Measurements from ENCODE around the gene EHHADH. TPM values are rescaled to one million over a fixed set of nuclear protein-coding genes. Genes with fewer than 3 reads are reported as not detected.

Gene EHHADH
- total RNA-seq, 1 experiment from 2014 or later: 8.4 TPM

DNA sequence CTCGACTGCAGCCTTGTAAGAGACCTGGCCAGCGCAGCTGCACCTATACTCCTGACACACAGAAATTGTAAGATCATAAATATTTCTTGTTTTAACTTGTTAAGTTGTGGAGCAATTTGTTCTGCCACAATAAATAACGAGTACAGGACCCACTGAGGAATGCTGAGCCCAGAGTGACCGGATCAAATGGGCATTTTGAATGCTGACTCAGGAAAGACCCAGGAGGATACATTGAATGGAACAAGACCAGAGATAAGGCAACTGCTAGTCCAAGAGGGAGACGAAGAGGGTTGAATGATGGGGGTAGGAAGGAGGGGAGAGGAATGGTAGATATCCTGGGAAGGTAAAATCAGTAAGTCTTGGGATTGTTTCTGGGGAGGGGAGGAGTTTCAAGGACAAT, 92.1 kb downstream of the EHHADH start:
- Histone ChIP-seq H3K27ac (no peak overlapping the region), H3K4me1 (replicated peaks; ENCODE audit: insufficient read depth) (no peaks in the 10 kb centered on the region), H3K4me3 (no peak overlapping the region), H3K27me3 (ENCODE audit: insufficient read depth, low read depth) (peaks cover 75% of the 10 kb centered on the region), H3F3A (ENCODE audit: insufficient read depth, low read depth) (no peaks in the 10 kb centered on the region), H3K9me3 (ENCODE audit: insufficient read depth, low read depth) (no peaks in the 10 kb centered on the region), H3K36me3 (ENCODE audit: low read depth) (no peaks in the 10 kb centered on the region), H4K20me1 (ENCODE audit: insufficient read depth) (no peaks in the 10 kb centered on the region), H3K4me2 (no peak overlapping the region), H2AFZ (no peak overlapping the region), H3K79me2 (ENCODE audit: low read depth) (no peaks in the 10 kb centered on the region), H3K9me2 (ENCODE audit: insufficient read depth) (no peaks in the 10 kb centered on the region)
- no peak for TF ChIP-seq EZH2 (IDR thresholded peaks at IDR 0.05; ENCODE audit: low read depth)
- TF ChIP-seq CTCF (conservative IDR thresholded peaks at IDR 0.05): no peak
- ChIA-PET POLR2A (ENCODE audit: unreplicated experiment) (no interaction called here), CTCF (no interaction called here)
- no TSS peak for BruUV-seq (replicated peaks)
- intact Hi-C loops (cut with micrococcal nuclease; ENCODE audit: unreplicated experiment): no loop called here
- DNase-seq: no peak

DNA sequence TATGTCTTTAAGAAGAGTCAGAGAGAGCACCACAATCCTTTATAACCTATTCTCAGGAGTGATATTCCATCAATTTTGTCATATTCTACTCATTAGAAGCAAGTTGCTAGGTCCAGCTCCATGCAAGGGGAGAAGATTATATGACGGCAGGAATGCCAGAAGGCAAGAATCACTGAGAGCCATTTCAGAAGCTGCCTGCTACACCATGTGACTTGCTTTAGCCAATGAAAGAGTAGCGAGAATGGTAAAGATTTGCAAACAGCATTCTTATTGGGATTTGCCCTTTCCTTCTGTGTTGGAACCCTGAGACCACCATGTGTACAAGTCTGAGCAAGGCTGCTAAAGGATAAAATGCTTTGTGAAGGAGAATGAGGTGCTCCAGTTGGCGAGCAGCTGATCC, 96.5 kb downstream of the EHHADH start:
- Histone ChIP-seq H4K20me1 (ENCODE audit: insufficient read depth) (no peaks in the 10 kb centered on the region), H3K4me2 (no peak overlapping the region), H3K9me3 (ENCODE audit: insufficient read depth, low read depth) (no peaks in the 10 kb centered on the region), H3K4me3 (no peak overlapping the region), H3K27me3 (ENCODE audit: insufficient read depth, low read depth) (peaks cover 75% of the 10 kb centered on the region), H3K36me3 (ENCODE audit: low read depth) (no peaks in the 10 kb centered on the region), H3K4me1 (replicated peaks; ENCODE audit: insufficient read depth) (no peaks in the 10 kb centered on the region), H3K79me2 (ENCODE audit: low read depth) (no peaks in the 10 kb centered on the region), H3F3A (ENCODE audit: insufficient read depth, low read depth) (no peaks in the 10 kb centered on the region), H3K9me2 (ENCODE audit: insufficient read depth) (no peaks in the 10 kb centered on the region), H2AFZ (no peak overlapping the region), H3K27ac (no peak overlapping the region)
- intact Hi-C loops (cut with micrococcal nuclease; ENCODE audit: unreplicated experiment): no loop called here
- BruUV-seq (replicated peaks): no TSS peak
- POLR2A ChIA-PET (ENCODE audit: unreplicated experiment): no interaction called here
- no peak for DNase-seq
- CTCF ChIA-PET: no interaction called here
- TF ChIP-seq CTCF (conservative IDR thresholded peaks at IDR 0.05) (no peak), EZH2 (IDR thresholded peaks at IDR 0.05; ENCODE audit: low read depth) (no peak)

DNA sequence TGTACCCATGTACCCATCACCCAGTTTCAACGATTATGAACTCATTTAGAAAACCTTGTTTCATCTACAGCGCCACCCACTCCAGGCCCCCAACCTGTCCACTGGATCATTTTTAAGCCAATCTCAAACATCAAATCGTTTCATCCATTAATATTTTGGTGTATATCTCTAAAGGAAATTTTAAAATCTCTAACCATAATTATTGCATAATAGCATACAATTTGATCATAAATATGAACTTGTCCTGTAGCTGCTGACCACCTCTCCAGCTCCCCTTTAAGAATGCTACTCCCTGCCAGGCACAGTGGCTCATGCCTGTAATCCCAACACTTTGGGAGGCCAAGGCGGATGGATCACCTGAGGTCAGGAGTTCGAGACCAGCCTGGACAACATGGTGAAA, 98.2 kb downstream of the EHHADH start:
- CTCF ChIA-PET: no interaction called here
- Histone ChIP-seq H2AFZ (no peak overlapping the region), H3K79me2 (ENCODE audit: low read depth) (no peaks in the 10 kb centered on the region), H4K20me1 (ENCODE audit: insufficient read depth) (no peaks in the 10 kb centered on the region), H3K36me3 (ENCODE audit: low read depth) (no peaks in the 10 kb centered on the region), H3K27ac (no peak overlapping the region), H3K4me1 (replicated peaks; ENCODE audit: insufficient read depth) (no peaks in the 10 kb centered on the region), H3K9me3 (ENCODE audit: insufficient read depth, low read depth) (no peaks in the 10 kb centered on the region), H3F3A (ENCODE audit: insufficient read depth, low read depth) (no peaks in the 10 kb centered on the region), H3K4me2 (no peak overlapping the region), H3K9me2 (ENCODE audit: insufficient read depth) (no peaks in the 10 kb centered on the region), H3K27me3 (ENCODE audit: insufficient read depth, low read depth) (peaks cover 70% of the 10 kb centered on the region), H3K4me3 (no peak overlapping the region)
- POLR2A ChIA-PET (ENCODE audit: unreplicated experiment): interaction anchor here (0.6 kb wide), 1 partner anchor 591 kb away, joined by 5 read pairs; no protein-coding TSS in a partner anchor
- DNase-seq: no peak
- no peak for TF ChIP-seq CTCF (conservative IDR thresholded peaks at IDR 0.05)
- no peak for TF ChIP-seq EZH2 (IDR thresholded peaks at IDR 0.05; ENCODE audit: low read depth)
- no TSS peak for BruUV-seq (replicated peaks)
- intact Hi-C loops (cut with micrococcal nuclease; ENCODE audit: unreplicated experiment): no loop called here

Data from PC-9 (cell line).